Naive thymus-derived CD4-positive, alpha-beta T cell (primary cell): Measurements from ENCODE around the gene GCHFR. TPM values are rescaled to one million over a fixed set of nuclear protein-coding genes. Genes with fewer than 3 reads are reported as not detected.

ENCODE experiments used
- ATAC-seq: fragments of 150-1000 bp; cut with Tn5 transposase; 2 replicates; pipeline ENCODE4 v1.10.0; 2021; ENCODE audit warnings: mild to moderate bottlenecking, moderate library complexity
- CTCF ChIA-PET: fragments of 350-600 bp; sonication (Branson Sonifier 250); formaldehyde crosslinking; loops from one replicate; lab custom pipeline; 2021; ENCODE audit warnings: antibody characterized with exemption; lab: Charles Lee
- POLR2A ChIA-PET: fragments of 350-600 bp; sonication (Branson Sonifier 250); formaldehyde crosslinking; loops from one replicate; lab custom pipeline; 2021; ENCODE audit warnings: antibody characterized with exemption, inconsistent platforms; lab: Charles Lee
- DNase-seq, 9 donors: peaks; one replicate each; pipeline versions ENCODE4 v3.0.0 to v3.0.0-alpha.2; 2020 to 2022; ENCODE audit warnings: mixed read lengths in 1 of 9
- H3K27ac ChIP-seq: one replicate; pipeline ENCODE4 v1.7.0; 2013; ENCODE audit warnings: mild to moderate bottlenecking, low read depth, low read length, moderate library complexity
- H3K27me3 ChIP-seq, 2 donors: one replicate each; pipeline ENCODE4 v1.7.0; 2013; ENCODE audit warnings: low read length in 2 of 2, mild to moderate bottlenecking in 2 of 2, moderate library complexity in 2 of 2; ENCODE audit not compliant: control insufficient read depth in 2 of 2, insufficient read depth in 2 of 2
- H3K36me3 ChIP-seq, 3 experiments: 1 replicate in 2 of 3; 2 replicates in 1 of 3; pipeline ENCODE4 v1.7.0; 2013; ENCODE audit warnings: low read length in 3 of 3, mild to moderate bottlenecking in 3 of 3, moderate library complexity in 1 of 3; ENCODE audit not compliant: insufficient read depth in 3 of 3, control insufficient read depth in 2 of 3
- H3K4me1 ChIP-seq, 2 donors: one replicate each; pipeline ENCODE4 v1.7.0; 2013; ENCODE audit warnings: low read length in 2 of 2, mild to moderate bottlenecking in 2 of 2, moderate library complexity in 1 of 2; ENCODE audit not compliant: control insufficient read depth in 2 of 2, insufficient read depth in 2 of 2
- H3K4me3 ChIP-seq: 2 replicates; pipeline ENCODE4 v1.7.0; 2013; ENCODE audit warnings: mild to moderate bottlenecking, low read length
- H3K9me3 ChIP-seq, 3 experiments: 1 replicate in 2 of 3; 2 replicates in 1 of 3; pipeline ENCODE4 v1.7.0; 2013; ENCODE audit warnings: low read length in 3 of 3; ENCODE audit not compliant: control insufficient read depth in 2 of 3
- H3K27ac Mint-ChIP-seq, 9 donors: one replicate each; pipeline ENCODE4 v1.8.0; 2020 to 2022; ENCODE audit warnings: mixed read lengths in 9 of 9, mild to moderate bottlenecking in 8 of 9, moderate library complexity in 5 of 9, inconsistent platforms in 2 of 9
- H3K27me3 Mint-ChIP-seq, 5 donors: one replicate each; pipeline ENCODE4 v1.8.0; 2021 to 2022; ENCODE audit warnings: mixed read lengths in 5 of 5, mild to moderate bottlenecking in 1 of 5
- H3K36me3 Mint-ChIP-seq, 5 donors: one replicate each; pipeline ENCODE4 v1.8.0; 2020 to 2022; ENCODE audit warnings: mixed read lengths in 5 of 5, mild to moderate bottlenecking in 3 of 5, inconsistent platforms in 1 of 5
- H3K4me1 Mint-ChIP-seq, 7 donors: one replicate each; pipeline ENCODE4 v1.8.0; 2020 to 2022; ENCODE audit warnings: mixed read lengths in 7 of 7, mild to moderate bottlenecking in 3 of 7, inconsistent platforms in 1 of 7
- H3K4me3 Mint-ChIP-seq, 10 donors: one replicate each; pipeline ENCODE4 v1.8.0; 2020 to 2022; ENCODE audit warnings: mild to moderate bottlenecking in 10 of 10, mixed read lengths in 10 of 10, moderate library complexity in 6 of 10, inconsistent platforms in 2 of 10
- H3K9me3 Mint-ChIP-seq, 11 donors: one replicate each; pipeline ENCODE4 v1.8.0; 2020 to 2022; ENCODE audit warnings: mixed read lengths in 11 of 11, mild to moderate bottlenecking in 4 of 11, inconsistent platforms in 1 of 11, moderate library complexity in 1 of 11
- intact Hi-C, 2 donors: fragments of 100-400 bp; cut with micrococcal nuclease; formaldehyde crosslinking; loops; one replicate each; pipeline ENCODE4 v1.15.1; 2023
- polyA plus RNA-seq, 2 donors: library from polyadenylated mRNA; unstranded; fragments of 300-500 nt; fragmentation: Illumina TruSeq; gene quantifications; one replicate each; pipeline ENCODE4 v1.2.3, GENCODE V29; 2021
- total RNA-seq, 6 experiments: library from RNA in 5 of 6; stranded (reverse) in 5 of 6; gene quantifications; 1 replicate in 5 of 6; 2 replicates in 1 of 6; pipeline ENCODE4 v1.2.3 and lab custom pipeline; 2021 to 2026

GCHFR gene
- total and polyA plus RNA-seq, 7 experiments from 2014 or later: 14.5 to 83.2 (median 22.1) TPM

GRCh38 chr15:40806672-40807027 lies 42.8 kb downstream of the GCHFR start:
- ATAC-seq (no peak), DNase-seq (no peak)
- H3K27me3 ChIP-seq: no peaks in the 10 kb centered on the region
- no peaks in the 10 kb centered on the region for H3K9me3 ChIP-seq
- intact Hi-C loops: loop anchor here (1.0 to 10.0 kb wide), 20 partner anchors 24 to 1024 kb away; partner anchors contain the start of genes CHAC1 (in 2 of the 2), GCHFR (in 2 of the 2), KNL1 (in 2 of the 2) and RAD51 (in 2 of the 2)
- H3K36me3 ChIP-seq: peaks cover 0 to 17% (median 4%) of the 10 kb centered on the region in 3 experiments
- H3K36me3 Mint-ChIP-seq: peaks cover 3 to 19% (median 9%) of the 10 kb centered on the region in 5 donors
- peak overlapping the region; percentile 92 to 98 (median 96) for H3K4me3 Mint-ChIP-seq
- H3K9me3 Mint-ChIP-seq: no peaks in the 10 kb centered on the region
- peak overlapping the region; percentile 95 for H3K27ac ChIP-seq
- ChIA-PET CTCF (interaction anchor here (0.5 to 1.0 kb wide), 3 partner anchors 24 to 532 kb away, joined by 3 to 4 read pairs (median 3); no protein-coding TSS in a partner anchor), POLR2A (interaction anchor here (0.6 to 2.3 kb wide), 7 partner anchors 55 to 685 kb away, joined by 3 to 14 read pairs (median 4); partner anchors contain the start of genes KNL1, NUSAP1, OIP5 and RAD51)
- H3K4me1 Mint-ChIP-seq: peaks cover 21 to 49% (median 29%) of the 10 kb centered on the region in 7 donors
- peaks cover 14 to 16% of the 10 kb centered on the region in 2 donors for H3K4me1 ChIP-seq
- peak overlapping the region; percentile 99 for H3K4me3 ChIP-seq
- peak overlapping the region; percentile 84 to 98 (median 96) for H3K27ac Mint-ChIP-seq
- no peaks in the 10 kb centered on the region for H3K27me3 Mint-ChIP-seq

- Mint-ChIP-seq H3K27me3 (no peaks in the 10 kb centered on the region), H3K4me3 (peak within 1 kb of the TSS; percentile 92 to 98 (median 96)), H3K4me1 (peaks cover 17 to 43% (median 25%) of the 10 kb centered on the region in 7 donors), H3K9me3 (no peaks in the 10 kb centered on the region), H3K27ac (peak within 1 kb of the TSS; percentile 84 to 98 (median 96)), H3K36me3 (peaks cover 0 to 16% (median 9%) of the 10 kb centered on the region in 5 donors)
- DNase-seq (peak; percentile 86 to 96 (median 91)), ATAC-seq (peak; percentile 99)
- H3K9me3 ChIP-seq: no peaks in the 10 kb centered on the region
- H3K4me3 ChIP-seq: peak within 1 kb of the TSS; percentile 99
- intact Hi-C loops: loop anchor here (1.0 to 10.0 kb wide), 20 partner anchors 24 to 1025 kb away; partner anchors contain the start of genes CHAC1 (in 2 of the 2), GCHFR (in 2 of the 2), KNL1 (in 2 of the 2) and RAD51 (in 2 of the 2)
- CTCF ChIA-PET: interaction anchor here (0.5 to 1.0 kb wide), 4 partner anchors 25 to 532 kb away, joined by 3 to 4 read pairs (median 3); no protein-coding TSS in a partner anchor
- no peaks in the 10 kb centered on the region for H3K27me3 ChIP-seq
- peak within 1 kb of the TSS; percentile 95 for H3K27ac ChIP-seq
- peaks cover 14 to 16% of the 10 kb centered on the region in 2 donors for H3K4me1 ChIP-seq
- POLR2A ChIA-PET: interaction anchor here (0.9 to 2.3 kb wide), 6 partner anchors 55 to 525 kb away, joined by 3 to 14 read pairs (median 4); partner anchors contain the start of genes KNL1, NUSAP1, OIP5 and RAD51
- H3K36me3 ChIP-seq: peaks cover 0 to 17% (median 4%) of the 10 kb centered on the region in 3 experiments
Observed at GRCh38 chr15:40807028-40807887, 43.4 kb downstream of the GCHFR start, which contains the start of the genes DNAJC17 and ZFYVE19. TSS of gene DNAJC17 (minus strand) at chr15:40807473. CDS start at chr15:40807446, 27 bp downstream. TSS of gene ZFYVE19 (plus strand) at chr15:40807089. CDS start at chr15:40807590, 501 bp downstream.

DNA sequence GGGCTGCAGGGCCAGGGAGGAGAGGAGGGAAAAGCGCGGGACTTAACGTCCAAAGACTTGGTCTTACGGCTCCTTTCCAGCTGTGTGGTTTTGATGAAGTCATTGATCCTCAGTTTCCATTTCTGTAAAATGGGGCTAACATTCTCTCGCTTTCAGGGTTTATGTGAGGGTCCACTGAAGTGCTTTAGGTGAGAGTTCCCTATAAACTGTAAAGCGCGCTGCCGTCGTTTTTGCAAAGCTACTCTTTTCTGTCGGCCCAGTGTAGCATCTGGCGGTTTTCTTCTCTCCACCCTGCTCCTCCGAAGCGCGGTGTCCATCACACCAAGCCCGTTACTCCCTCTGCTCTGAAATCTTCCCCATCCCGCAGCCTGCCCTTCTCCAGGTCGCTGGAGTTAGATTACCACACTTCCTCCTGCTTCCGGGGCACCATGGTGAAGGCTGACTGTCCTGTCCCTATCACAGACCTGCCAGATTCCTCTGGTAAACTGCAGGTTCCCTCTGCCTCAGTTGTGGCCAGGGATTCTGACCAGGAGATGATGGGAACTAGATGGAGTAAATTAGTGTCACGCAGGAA lies 44.1 kb downstream of the GCHFR start:
- peaks cover 14 to 16% of the 10 kb centered on the region in 2 donors for H3K4me1 ChIP-seq
- no peaks in the 10 kb centered on the region for H3K9me3 ChIP-seq
- Mint-ChIP-seq H3K4me3 (peak overlapping the region; percentile 92 to 98 (median 96)), H3K36me3 (peaks cover 0 to 16% (median 9%) of the 10 kb centered on the region in 5 donors), H3K4me1 (peaks cover 17 to 37% (median 25%) of the 10 kb centered on the region in 7 donors), H3K9me3 (no peaks in the 10 kb centered on the region), H3K27ac (peak overlapping the region in 7 of 9 donors; percentile 72 to 96 (median 94)), H3K27me3 (no peaks in the 10 kb centered on the region)
- intact Hi-C loops: loop anchor here (1.0 to 10.0 kb wide), 20 partner anchors 25 to 1026 kb away; partner anchors contain the start of genes CHAC1 (in 2 of the 2), GCHFR (in 2 of the 2), KNL1 (in 2 of the 2) and RAD51 (in 2 of the 2)
- ChIA-PET POLR2A (interaction anchor here (1.3 to 2.3 kb wide), 5 partner anchors 56 to 525 kb away, joined by 3 to 14 read pairs (median 4); partner anchors contain the start of genes KNL1, NUSAP1, OIP5 and RAD51), CTCF (interaction anchor here (0.5 kb wide), 1 partner anchor 46 kb away, joined by 3 read pairs; no protein-coding TSS in a partner anchor)
- ATAC-seq (no peak), DNase-seq (no peak)
- peak overlapping the region; percentile 95 for H3K27ac ChIP-seq
- H3K4me3 ChIP-seq: peak overlapping the region; percentile 99
- no peaks in the 10 kb centered on the region for H3K27me3 ChIP-seq
- peaks cover 0 to 22% (median 4%) of the 10 kb centered on the region in 3 experiments for H3K36me3 ChIP-seq

GRCh38 chr15:40808861-40809450 lies 45.1 kb downstream of the GCHFR start:
- no peaks in the 10 kb centered on the region for H3K9me3 Mint-ChIP-seq
- CTCF ChIA-PET: no interaction called here
- H3K27me3 ChIP-seq: no peaks in the 10 kb centered on the region
- no peak for DNase-seq
- POLR2A ChIA-PET: no interaction called here
- H3K4me3 ChIP-seq: no peak overlapping the region
- no peaks in the 10 kb centered on the region for H3K27me3 Mint-ChIP-seq
- H3K4me3 Mint-ChIP-seq: peak overlapping the region; percentile 17 to 98 (median 96)
- H3K27ac Mint-ChIP-seq: peak overlapping the region in 1 of 9 donors; percentile 28
- H3K27ac ChIP-seq: no peak overlapping the region
- peaks cover 11 to 31% (median 20%) of the 10 kb centered on the region in 7 donors for H3K4me1 Mint-ChIP-seq
- H3K9me3 ChIP-seq: no peaks in the 10 kb centered on the region
- H3K36me3 ChIP-seq: peaks cover 0 to 32% (median 0%) of the 10 kb centered on the region in 3 experiments
- H3K4me1 ChIP-seq: peaks cover 14 to 16% of the 10 kb centered on the region in 2 donors
- intact Hi-C loops: loop anchor here (5.0 to 10.0 kb wide), 2 partner anchors 344 to 1027 kb away; partner anchors contain the start of gene FSIP1 (in 1 of the 2)
- ATAC-seq: no peak
- peaks cover 3 to 21% (median 12%) of the 10 kb centered on the region in 5 donors for H3K36me3 Mint-ChIP-seq

- Histone ChIP-seq H3K4me3 (no peak overlapping the region), H3K27me3 (no peaks in the 10 kb centered on the region), H3K9me3 (no peaks in the 10 kb centered on the region), H3K36me3 (peaks cover 0 to 32% (median 0%) of the 10 kb centered on the region in 3 experiments), H3K4me1 (peaks cover 5 to 6% of the 10 kb centered on the region in 2 donors), H3K27ac (no peak overlapping the region)
- DNase-seq: no peak
- intact Hi-C loops: no loop called here
- Mint-ChIP-seq H3K9me3 (no peaks in the 10 kb centered on the region), H3K36me3 (peaks cover 4 to 28% (median 19%) of the 10 kb centered on the region in 5 donors), H3K4me3 (no peak overlapping the region), H3K27me3 (no peaks in the 10 kb centered on the region), H3K4me1 (peaks cover 6 to 19% (median 8%) of the 10 kb centered on the region in 7 donors), H3K27ac (no peak overlapping the region)
- POLR2A ChIA-PET: no interaction called here
- no peak for ATAC-seq
- CTCF ChIA-PET: interaction anchor here (0.6 kb wide), 1 partner anchor 488 kb away, joined by 3 read pairs; no protein-coding TSS in a partner anchor
Observed at GRCh38 chr15:40812721-40813425, 49.0 kb downstream of the GCHFR start.
